CD4-positive, alpha-beta memory T cell (primary cell): ENCODE results near the gene PHF10. TPM values are rescaled to one million over a fixed set of nuclear protein-coding genes. Genes with fewer than 3 reads are reported as not detected.

Experiments
- CTCF ChIA-PET: fragments of 350-600 bp; sonication (Branson Sonifier 250); formaldehyde crosslinking; loops from one replicate; lab custom pipeline; 2021; ENCODE audit warnings: inconsistent platforms; ENCODE audit not compliant: partially characterized antibody; lab: Charles Lee
- POLR2A ChIA-PET: fragments of 350-600 bp; sonication (Branson Sonifier 250); formaldehyde crosslinking; loops from one replicate; lab custom pipeline; 2021; ENCODE audit not compliant: partially characterized antibody; lab: Charles Lee
- DNase-seq, 5 donors: peaks; one replicate each; pipeline versions ENCODE4 v3.0.0 to v3.0.0-alpha.2; 2020 to 2022; ENCODE audit warnings: mixed read lengths in 1 of 5
- H3K27ac ChIP-seq: one replicate; pipeline ENCODE4 v1.7.0; 2013; ENCODE audit warnings: low read depth, low read length
- H3K27me3 ChIP-seq: 2 replicates; pipeline ENCODE4 v1.7.0; 2013; ENCODE audit warnings: mild to moderate bottlenecking, low read length, moderate library complexity; ENCODE audit not compliant: insufficient read depth
- H3K36me3 ChIP-seq: 2 replicates; pipeline ENCODE4 v1.7.0; 2013; ENCODE audit warnings: mild to moderate bottlenecking, low read length, moderate library complexity; ENCODE audit not compliant: insufficient read depth
- H3K4me1 ChIP-seq: 2 replicates; pipeline ENCODE4 v1.7.0; 2013; ENCODE audit warnings: mild to moderate bottlenecking, low read length, moderate library complexity; ENCODE audit not compliant: insufficient read depth
- H3K4me3 ChIP-seq, 2 donors: one replicate each; pipeline ENCODE4 v1.7.0; 2013; ENCODE audit warnings: low read length in 2 of 2, mild to moderate bottlenecking in 1 of 2
- H3K9me3 ChIP-seq, 2 donors: one replicate each; pipeline ENCODE4 v1.7.0; 2013; ENCODE audit warnings: low read length in 2 of 2, control low read depth in 1 of 2; ENCODE audit not compliant: control insufficient read depth in 1 of 2
- H3K27ac Mint-ChIP-seq, 7 donors: one replicate each; pipeline ENCODE4 v1.8.0; 2020 to 2021; ENCODE audit warnings: mixed read lengths in 7 of 7, mild to moderate bottlenecking in 6 of 7, inconsistent platforms in 3 of 7, moderate library complexity in 3 of 7
- H3K27me3 Mint-ChIP-seq, 2 donors: one replicate each; pipeline ENCODE4 v1.8.0; 2020 to 2021; ENCODE audit warnings: mixed read lengths in 2 of 2
- H3K36me3 Mint-ChIP-seq, 2 donors: one replicate each; pipeline ENCODE4 v1.8.0; 2020 to 2021; ENCODE audit warnings: mixed read lengths in 2 of 2, inconsistent platforms in 1 of 2, mild to moderate bottlenecking in 1 of 2
- H3K4me1 Mint-ChIP-seq, 4 donors: one replicate each; pipeline ENCODE4 v1.8.0; 2020 to 2021; ENCODE audit warnings: mixed read lengths in 4 of 4, mild to moderate bottlenecking in 1 of 4
- H3K4me3 Mint-ChIP-seq, 8 donors: one replicate each; pipeline ENCODE4 v1.8.0; 2020 to 2021; ENCODE audit warnings: mixed read lengths in 8 of 8, mild to moderate bottlenecking in 7 of 8, moderate library complexity in 6 of 8, inconsistent platforms in 3 of 8
- H3K9me3 Mint-ChIP-seq, 8 donors: one replicate each; pipeline ENCODE4 v1.8.0; 2020 to 2021; ENCODE audit warnings: mixed read lengths in 8 of 8, mild to moderate bottlenecking in 5 of 8, inconsistent platforms in 3 of 8, moderate library complexity in 1 of 8
- intact Hi-C: fragments of 100-400 bp; cut with micrococcal nuclease; formaldehyde crosslinking; loops from one replicate; pipeline ENCODE4 v1.15.1; 2023
- polyA plus RNA-seq, 2 donors: library from polyadenylated mRNA; unstranded; fragments of 300-500 nt; fragmentation: Illumina TruSeq; gene quantifications; one replicate each; pipeline ENCODE4 v1.2.3, GENCODE V29; 2021
- total RNA-seq, 2 experiments: library from RNA; stranded (reverse); gene quantifications; one replicate each; pipeline ENCODE4 v1.2.3, GENCODE V29; 2021

The PHF10 gene
- total and polyA plus RNA-seq, 4 experiments from 2014 or later: 17.5 to 108 (median 64.8) TPM

DNA sequence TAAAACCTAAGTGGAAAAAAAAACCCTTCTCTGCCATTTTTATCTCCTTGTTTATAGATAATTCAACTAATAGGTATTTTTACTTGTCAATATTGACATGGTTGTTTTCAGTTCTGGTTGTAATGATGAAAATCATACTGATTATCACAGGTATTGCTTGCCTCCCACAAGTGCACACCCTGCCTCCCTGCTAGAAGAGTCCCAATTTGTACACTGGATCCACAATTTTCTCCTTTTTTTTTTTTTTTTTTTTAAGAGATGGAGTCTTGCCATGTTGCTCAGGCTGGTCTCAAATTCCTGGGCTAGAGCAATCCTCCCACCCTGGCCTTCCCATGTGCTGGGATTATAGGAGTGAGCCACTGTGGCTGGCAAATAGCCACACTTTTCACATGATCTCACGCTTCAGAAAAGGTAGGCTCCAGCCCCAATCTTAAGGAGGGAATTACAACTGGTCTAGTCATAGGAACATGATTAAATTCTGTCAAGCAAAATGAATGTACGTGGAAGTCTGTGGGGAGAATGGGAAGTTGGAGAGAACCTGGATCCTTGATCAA lies 14.8 kb upstream of the PHF10 start:
- Histone ChIP-seq H3K27ac (no peak overlapping the region), H3K4me1 (no peaks in the 10 kb centered on the region), H3K4me3 (no peak overlapping the region), H3K36me3 (no peaks in the 10 kb centered on the region), H3K9me3 (no peaks in the 10 kb centered on the region), H3K27me3 (no peaks in the 10 kb centered on the region)
- CTCF ChIA-PET: no interaction called here
- H3K27me3 Mint-ChIP-seq: peaks cover 4 to 11% of the 10 kb centered on the region in 2 donors
- no peak overlapping the region for H3K4me3 Mint-ChIP-seq
- no peak overlapping the region for H3K27ac Mint-ChIP-seq
- intact Hi-C loops: no loop called here
- no peaks in the 10 kb centered on the region for H3K36me3 Mint-ChIP-seq
- no peaks in the 10 kb centered on the region for H3K9me3 Mint-ChIP-seq
- no peak for DNase-seq
- H3K4me1 Mint-ChIP-seq: no peaks in the 10 kb centered on the region
- POLR2A ChIA-PET: no interaction called here

- Mint-ChIP-seq H3K27me3 (peaks cover 4 to 11% of the 10 kb centered on the region in 2 donors), H3K27ac (no peak overlapping the region), H3K4me3 (no peak overlapping the region), H3K9me3 (no peaks in the 10 kb centered on the region), H3K36me3 (no peaks in the 10 kb centered on the region), H3K4me1 (no peaks in the 10 kb centered on the region)
- Histone ChIP-seq H3K27me3 (no peaks in the 10 kb centered on the region), H3K27ac (no peak overlapping the region), H3K36me3 (no peaks in the 10 kb centered on the region), H3K4me1 (no peaks in the 10 kb centered on the region), H3K9me3 (no peaks in the 10 kb centered on the region), H3K4me3 (no peak overlapping the region)
- no peak for DNase-seq
- POLR2A ChIA-PET: no interaction called here
- CTCF ChIA-PET: no interaction called here
- intact Hi-C loops: no loop called here
These were observed 14.1 kb upstream of the PHF10 start for GRCh38 chr6:169738204-169738975.

- H3K4me3 ChIP-seq: no peak overlapping the region
- H3K27ac ChIP-seq: no peak overlapping the region
- ChIA-PET POLR2A (interaction anchor here (0.6 kb wide), 1 partner anchor 29 kb away, joined by 3 read pairs; the partner anchor contains the start of genes C6orf120 and WDR27), CTCF (no interaction called here)
- Mint-ChIP-seq H3K4me1 (peaks cover 9 to 12% (median 10%) of the 10 kb centered on the region in 4 donors), H3K27ac (no peak overlapping the region), H3K27me3 (no peaks in the 10 kb centered on the region), H3K36me3 (peaks cover 0 to under 1% of the 10 kb centered on the region in 2 donors), H3K9me3 (no peaks in the 10 kb centered on the region), H3K4me3 (no peak overlapping the region)
- no peaks in the 10 kb centered on the region for H3K9me3 ChIP-seq
- no peak for DNase-seq
- H3K36me3 ChIP-seq: no peaks in the 10 kb centered on the region
- peaks cover 9% of the 10 kb centered on the region for H3K4me1 ChIP-seq
- intact Hi-C loops: no loop called here
- H3K27me3 ChIP-seq: no peaks in the 10 kb centered on the region
These were observed 5.7 kb upstream of the PHF10 start for GRCh38 chr6:169729961-169730360.

GRCh38 chr6:169726963-169727362 lies 2.7 kb upstream of the PHF10 start:
- H3K4me3 ChIP-seq: no peak overlapping the region
- no peak overlapping the region for H3K27ac ChIP-seq
- no peak for DNase-seq
- Mint-ChIP-seq H3K36me3 (peaks cover 0 to 10% of the 10 kb centered on the region in 2 donors), H3K27ac (peak overlapping the region in 4 of 7 donors; percentile 1 to 33 (median 24)), H3K9me3 (no peaks in the 10 kb centered on the region), H3K27me3 (no peaks in the 10 kb centered on the region), H3K4me1 (peaks cover 13 to 25% (median 17%) of the 10 kb centered on the region in 4 donors), H3K4me3 (no peak overlapping the region)
- no peaks in the 10 kb centered on the region for H3K27me3 ChIP-seq
- intact Hi-C loops: no loop called here
- no peaks in the 10 kb centered on the region for H3K36me3 ChIP-seq
- CTCF ChIA-PET: no interaction called here
- no peaks in the 10 kb centered on the region for H3K9me3 ChIP-seq
- POLR2A ChIA-PET: interaction anchor here (0.6 to 18.2 kb wide), 3 partner anchors 24 to 63 kb away, joined by 3 to 279 read pairs (median 4); partner anchors contain the start of genes C6orf120, DYNLT2, ERMARD and WDR27
- peaks cover 18% of the 10 kb centered on the region for H3K4me1 ChIP-seq

GRCh38 chr6:169726049-169726400 lies 1.7 kb upstream of the PHF10 start:
- POLR2A ChIA-PET: interaction anchor here (6.4 to 18.2 kb wide), 3 partner anchors 17 to 25 kb away, joined by 55 to 279 read pairs (median 100); partner anchors contain the start of genes C6orf120, DYNLT2, ERMARD and WDR27

DNA sequence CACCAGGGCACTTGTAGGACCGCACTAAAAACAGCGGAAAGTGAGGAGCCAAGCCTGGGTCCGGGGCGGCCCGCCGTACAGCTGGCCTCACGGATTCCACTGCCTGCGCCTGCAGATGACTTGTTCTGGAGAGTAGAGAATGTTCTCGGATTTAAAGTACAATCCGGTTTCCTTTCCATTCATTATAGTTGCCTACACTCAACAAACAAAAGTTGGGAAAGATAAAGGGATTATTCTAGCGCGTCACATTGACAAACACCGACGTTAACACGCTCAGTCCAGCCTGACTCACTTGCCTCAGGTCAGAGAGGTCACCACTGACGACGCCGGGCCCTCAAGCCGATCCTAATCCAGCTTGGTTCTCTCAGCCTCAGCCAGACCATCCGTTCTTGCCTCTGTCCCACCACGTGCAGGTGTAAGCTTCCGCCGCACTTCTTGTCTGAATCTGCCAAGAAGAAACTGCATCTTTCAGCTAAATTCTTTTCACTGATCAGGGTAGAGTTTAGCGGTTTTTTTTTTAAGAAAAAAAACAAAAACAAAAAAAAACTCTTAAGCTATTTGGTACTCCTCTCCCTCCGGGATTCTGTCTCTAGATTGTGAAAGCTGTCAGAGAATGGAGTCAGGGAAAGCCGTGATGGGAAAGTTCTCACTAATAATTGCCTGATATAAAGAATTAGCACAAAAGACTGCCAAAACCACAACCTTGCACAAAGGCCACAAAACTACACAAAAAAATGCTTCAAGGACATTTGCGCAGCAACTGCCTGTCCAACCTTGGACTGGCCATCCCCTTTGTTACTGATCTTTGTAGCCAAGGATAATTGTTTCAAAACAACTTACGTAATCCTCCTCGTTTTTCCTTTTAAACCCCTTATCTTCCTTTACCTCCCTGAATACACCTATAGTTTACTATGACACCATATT lies 1.1 kb upstream of the PHF10 start:
- peak in 1 of 5 donors; percentile 42 for DNase-seq
- peaks cover 19 to 39% (median 28%) of the 10 kb centered on the region in 4 donors for H3K4me1 Mint-ChIP-seq
- H3K27ac ChIP-seq: peak overlapping the region; percentile 47
- ChIA-PET POLR2A (interaction anchor here (0.8 to 18.2 kb wide), 9 partner anchors 9 to 859 kb away, joined by 3 to 279 read pairs (median 4); partner anchors contain the start of genes C6orf120, DYNLT2, ERMARD and PDCD2), CTCF (interaction anchor here (0.6 kb wide), 1 partner anchor 12 kb away, joined by 3 read pairs; no protein-coding TSS in a partner anchor)
- no peaks in the 10 kb centered on the region for H3K27me3 ChIP-seq
- H3K9me3 Mint-ChIP-seq: no peaks in the 10 kb centered on the region
- no peaks in the 10 kb centered on the region for H3K27me3 Mint-ChIP-seq
- peaks cover 32% of the 10 kb centered on the region for H3K4me1 ChIP-seq
- peak overlapping the region; percentile 84 to 94 (median 92) for H3K27ac Mint-ChIP-seq
- peak overlapping the region; percentile 84 to 94 (median 88) for H3K4me3 Mint-ChIP-seq
- intact Hi-C loops: loop anchor here (2.0 kb wide), 1 partner anchor 71 kb away; no protein-coding TSS in a partner anchor
- no peaks in the 10 kb centered on the region for H3K36me3 ChIP-seq
- H3K4me3 ChIP-seq: peak overlapping the region in 1 of 2 donors; percentile 62
- H3K9me3 ChIP-seq: no peaks in the 10 kb centered on the region
- H3K36me3 Mint-ChIP-seq: peaks cover 0 to 10% of the 10 kb centered on the region in 2 donors

More at GRCh38 chr6:169726049-169726400, 1.7 kb upstream of the PHF10 start:
- Histone ChIP-seq H3K27ac (no peak overlapping the region), H3K4me1 (peaks cover 28% of the 10 kb centered on the region), H3K36me3 (no peaks in the 10 kb centered on the region), H3K9me3 (no peaks in the 10 kb centered on the region), H3K4me3 (no peak overlapping the region), H3K27me3 (no peaks in the 10 kb centered on the region)
- H3K4me1 Mint-ChIP-seq: peaks cover 16 to 35% (median 24%) of the 10 kb centered on the region in 4 donors
- H3K9me3 Mint-ChIP-seq: no peaks in the 10 kb centered on the region
- H3K27me3 Mint-ChIP-seq: no peaks in the 10 kb centered on the region
- H3K27ac Mint-ChIP-seq: peak overlapping the region in 6 of 7 donors; percentile 58 to 94 (median 93)
- peaks cover 0 to 10% of the 10 kb centered on the region in 2 donors for H3K36me3 Mint-ChIP-seq
- CTCF ChIA-PET: no interaction called here
- intact Hi-C loops: no loop called here
- H3K4me3 Mint-ChIP-seq: peak overlapping the region; percentile 84 to 94 (median 88)
- no peak for DNase-seq
